Measurements from ENCODE around the gene MYO7B. TPM values are rescaled to one million over a fixed set of nuclear protein-coding genes. Genes with fewer than 3 reads are reported as not detected.

The MYO7B gene
- total RNA-seq, 1 experiment from 2014 or later = not detected

Other genes with a start within 250 kb of the MYO7B start
- 24.1 and 49.6 TPM in 2 replicates for gene ERCC3, start 241.5 kb upstream of the MYO7B start, total RNA-seq (2014; rRNA removed; shearing (Covaris generic); ENCODE audit: low replicate concordance)
- 15.7 and 23.6 TPM in 2 replicates for gene MAP3K2, start 147.7 kb upstream of the MYO7B start, total RNA-seq (2014; rRNA removed; shearing (Covaris generic); ENCODE audit: low replicate concordance)
- gene PROC, start 117.3 kb upstream of the MYO7B start, total RNA-seq (2014; rRNA removed; shearing (Covaris generic); ENCODE audit: low replicate concordance) = 0.44 and 1.7 TPM in 2 replicates
- gene IWS1, start 9.2 kb upstream of the MYO7B start, total RNA-seq (2014; rRNA removed; shearing (Covaris generic); ENCODE audit: low replicate concordance) = 11.0 and 34.9 TPM in 2 replicates
- not detected in 2 replicates for gene GPR17, start 110.5 kb downstream of the MYO7B start, total RNA-seq (2014; rRNA removed; shearing (Covaris generic); ENCODE audit: low replicate concordance)
- gene LIMS2, start 139.8 kb downstream of the MYO7B start, total RNA-seq (2014; rRNA removed; shearing (Covaris generic); ENCODE audit: low replicate concordance) = not detected in 2 replicates
- 3.4 and 6.6 TPM in 2 replicates for gene SFT2D3, start 165.8 kb downstream of the MYO7B start, total RNA-seq (2014; rRNA removed; shearing (Covaris generic); ENCODE audit: low replicate concordance)